HCT116 (cell line): Measurements from ENCODE around the gene KLHL3. TPM values are rescaled to one million over a fixed set of nuclear protein-coding genes. Genes with fewer than 3 reads are reported as not detected.

Source experiments
- ATAC-seq: fragments of 200-7000 bp; cut with Tn5 transposase; 2 replicates; pipeline ENCODE4 v1.9.1; 2020; ENCODE audit warnings: mild to moderate bottlenecking, moderate library complexity
- BruUV-seq: library from RNA; stranded (reverse); fragments of 400-500 nt; replicated peaks from 2 replicates; lab custom pipeline; 2021; lab: Mats Ljungman, UMichigan
- CTCF ChIA-PET: fragments of 300-600 bp; sonication (Branson Sonifier 250); formaldehyde crosslinking; loops from one replicate; lab custom pipeline; 2021; ENCODE audit warnings: antibody characterized with exemption; lab: Charles Lee
- POLR2A ChIA-PET: fragments of 300-600, 350-600 bp; sonication (Branson Sonifier 250); formaldehyde crosslinking; loops from one replicate; lab custom pipeline; 2021; ENCODE audit warnings: antibody characterized with exemption; lab: Charles Lee
- RAD21 ChIA-PET, 2 experiments: fragments of 300-600 bp; sonication (Branson Sonifier 250); formaldehyde crosslinking; loops; one replicate each; lab custom pipeline; 2023; ENCODE audit warnings: low total read pairs in 2 of 2; ENCODE audit not compliant: uncharacterized antibody in 2 of 2, unreplicated experiment in 2 of 2, low non-redundant PET in 1 of 2; lab: Charles Lee
- DNase-seq: peaks from one replicate; pipeline ENCODE4 v3.0.0-alpha.2; 2010; ENCODE audit warnings: low read depth, low spot score
- H2AFZ ChIP-seq: fragments of 200-600 bp; shearing (Covaris generic), sonication (generic); 2 replicates; pipeline ENCODE4 v1.6.1; 2017; ENCODE audit warnings: low read depth, mixed run types, mixed read lengths, antibody characterized with exemption, low read length; ENCODE audit not compliant: poor library complexity, severe bottlenecking
- H3K27ac ChIP-seq: 2 replicates; pipeline ENCODE4 v1.5.1; 2012; ENCODE audit warnings: low read depth, low read length
- H3K27me3 ChIP-seq: fragments of 200-600 bp; sonication (generic); 2 replicates; pipeline ENCODE4 v1.6.1; 2016; ENCODE audit warnings: mixed run types, low read length, mixed read lengths; ENCODE audit not compliant: insufficient read depth
- H3K36me3 ChIP-seq, 2 experiments: fragments of 200-500 bp in 1 of 2; fragments of 200-600 bp in 1 of 2; sonication (Bioruptor generic) in 1 of 2; sonication (generic) in 1 of 2; 2 replicates each; pipeline versions ENCODE4 v1.5.1 to v1.6.1; 2014 to 2016; ENCODE audit warnings: low read length in 2 of 2, inconsistent platforms in 1 of 2, mixed read lengths in 1 of 2, mixed run types in 1 of 2; ENCODE audit not compliant: insufficient read depth in 2 of 2, control insufficient read depth in 1 of 2
- H3K4me1 ChIP-seq, 2 experiments: fragments of 200-600 bp in 1 of 2; sonication (generic) in 1 of 2; 2 replicates each; pipeline versions ENCODE4 v1.5.1 to v1.6.1; 2012 to 2017; ENCODE audit warnings: low read length in 2 of 2, inconsistent platforms in 1 of 2, mild to moderate bottlenecking in 1 of 2, mixed read lengths in 1 of 2, mixed run types in 1 of 2, moderate library complexity in 1 of 2; ENCODE audit not compliant: insufficient read depth in 2 of 2, control insufficient read depth in 1 of 2
- H3K4me2 ChIP-seq: fragments of 200-600 bp; sonication (generic); 2 replicates; pipeline ENCODE4 v1.6.1; 2017; ENCODE audit warnings: mixed run types, low read length, mixed read lengths
- H3K4me3 ChIP-seq, 2 experiments: fragments of 200-600 bp in 1 of 2; sonication (generic) in 1 of 2; replicated peaks in 1 of 2; 2 replicates each; pipeline ENCODE4 v1.5.1; 2011 to 2016; ENCODE audit warnings: low read length in 2 of 2, control low read depth in 1 of 2, low read depth in 1 of 2, mild to moderate bottlenecking in 1 of 2, mixed read lengths in 1 of 2, mixed run types in 1 of 2
- H3K79me2 ChIP-seq: fragments of 200-600 bp; sonication (generic); 2 replicates; pipeline ENCODE4 v1.6.1; 2017; ENCODE audit warnings: mild to moderate bottlenecking, mixed run types, low read length, moderate library complexity, mixed read lengths; ENCODE audit not compliant: insufficient read depth
- H3K9ac ChIP-seq: fragments of 200-600 bp; sonication (generic); 2 replicates; pipeline ENCODE4 v1.6.1; 2016; ENCODE audit warnings: low read length, mixed read lengths
- H3K9me2 ChIP-seq: fragments of 200-600 bp; sonication (generic), shearing (Covaris generic); 2 replicates; pipeline ENCODE4 v1.6.1; 2017; ENCODE audit warnings: mixed run types, mild to moderate bottlenecking, moderate library complexity; ENCODE audit not compliant: insufficient read depth
- H3K9me3 ChIP-seq, 2 experiments: fragments of 200-500 bp in 1 of 2; fragments of 200-600 bp in 1 of 2; sonication (Bioruptor generic) in 1 of 2; sonication (generic) in 1 of 2; 2 replicates each; pipeline ENCODE4 v1.6.1; 2014 to 2017; ENCODE audit warnings: low read length in 2 of 2, mixed read lengths in 2 of 2, inconsistent platforms in 1 of 2, low read depth in 1 of 2, mild to moderate bottlenecking in 1 of 2, mixed run types in 1 of 2, moderate library complexity in 1 of 2; ENCODE audit not compliant: control insufficient read depth in 1 of 2, insufficient read depth in 1 of 2
- H4K20me1 ChIP-seq: fragments of 200-600 bp; sonication (generic), shearing (Covaris generic); 2 replicates; pipeline ENCODE4 v1.6.1; 2017; ENCODE audit warnings: mixed run types, mild to moderate bottlenecking, moderate library complexity; ENCODE audit not compliant: insufficient read depth
- CBX3 ChIP-seq: IDR thresholded peaks from 2 replicates; pipeline ENCODE4 v1.6.1; 2012; ENCODE audit warnings: low read depth
- CEBPB ChIP-seq: IDR thresholded peaks from 2 replicates; pipeline ENCODE4 v1.6.1; 2012; ENCODE audit warnings: low read depth
- ELF1 ChIP-seq: IDR thresholded peaks from 2 replicates; pipeline ENCODE4 v1.6.1; 2012; ENCODE audit warnings: low read depth, borderline replicate concordance
- POLR2A ChIP-seq: IDR thresholded peaks from 2 replicates; pipeline ENCODE4 v1.7.0; 2011; ENCODE audit warnings: borderline replicate concordance; ENCODE audit not compliant: insufficient read depth, insufficient read length; ENCODE audit errors: extremely low read depth
- SIN3A ChIP-seq: IDR thresholded peaks from 2 replicates; pipeline ENCODE4 v1.6.1; 2012; ENCODE audit warnings: low read depth
- TCF7L2 ChIP-seq: IDR thresholded peaks from 2 replicates; pipeline ENCODE4 v1.7.0; 2011; ENCODE audit warnings: borderline replicate concordance, inconsistent platforms; ENCODE audit not compliant: insufficient read depth, insufficient read length; ENCODE audit errors: extremely low read depth
- YY1 ChIP-seq: IDR thresholded peaks from 2 replicates; pipeline ENCODE4 v1.6.1; 2011; ENCODE audit warnings: low read length, low read depth, moderate library complexity, mild to moderate bottlenecking; ENCODE audit not compliant: insufficient replicate concordance; ENCODE audit errors: extremely low read depth
- ZFX ChIP-seq: fragments of 450-650 bp; IDR thresholded peaks from 2 replicates; pipeline ENCODE4 v1.6.1; 2017
- ZNF274 ChIP-seq: fragments of 200-500 bp; sonication (Bioruptor generic); IDR thresholded peaks from 2 replicates; pipeline ENCODE4 v1.6.1; 2014; ENCODE audit warnings: mild to moderate bottlenecking, low read depth, low read length, inconsistent platforms
- intact Hi-C: fragments of 100-400 bp; cut with micrococcal nuclease; formaldehyde crosslinking; loops from 2 replicates; pipeline ENCODE4 v1.10.0; 2022
- total RNA-seq: library from RNA; stranded (reverse); gene quantifications from one replicate; pipeline ENCODE4 v1.2.1, GENCODE V29; 2021; ENCODE audit not compliant: unreplicated experiment
- TF ChIP-seq, protein P1 (sequence below): IDR thresholded peaks from 2 replicates; pipeline ENCODE4 v1.6.1; 2012
- TF ChIP-seq, protein P2 (sequence below): IDR thresholded peaks from 2 replicates; pipeline ENCODE4 v1.6.1; 2011; ENCODE audit warnings: mild to moderate bottlenecking, low read length, moderate library complexity; ENCODE audit not compliant: insufficient replicate concordance; ENCODE audit errors: extremely low read depth

Gene KLHL3
- total RNA-seq, 1 experiment from 2014 or later = not detected

DNA sequence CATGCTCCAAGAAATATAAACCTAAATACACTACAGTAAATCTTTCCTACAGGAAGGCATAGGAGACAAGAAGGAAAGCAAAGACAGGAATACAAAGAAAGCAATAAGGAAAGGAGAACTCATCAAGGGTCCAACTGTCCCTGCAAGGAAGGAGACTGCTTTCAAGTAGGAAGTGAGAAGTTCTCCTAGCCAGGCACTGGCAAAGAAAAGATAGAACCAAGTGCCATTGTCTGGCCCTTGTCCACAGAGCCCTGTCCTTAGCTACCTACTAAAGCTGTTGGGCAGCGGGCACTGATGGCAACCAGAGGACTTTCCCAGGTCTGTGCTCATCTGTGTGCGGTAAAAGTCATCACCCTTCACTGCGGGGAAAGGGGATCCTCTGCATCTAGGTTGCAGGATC, 108.2 kb downstream of the KLHL3 start:
- RAD21 ChIA-PET = no interaction called here
- H3K27ac ChIP-seq = no peak overlapping the region
- ATAC-seq (no peak), DNase-seq (no peak)
- H3K9me3 ChIP-seq = no peaks in the 10 kb centered on the region
- TF ChIP-seq ELF1 (no peak), CEBPB (no peak), SIN3A (no peak), YY1 (no peak), TCF7L2 (no peak), POLR2A (no peak), CBX3 (no peak), ZNF274 (no peak), ZFX (no peak)
- TF ChIP-seq, protein P1, sequence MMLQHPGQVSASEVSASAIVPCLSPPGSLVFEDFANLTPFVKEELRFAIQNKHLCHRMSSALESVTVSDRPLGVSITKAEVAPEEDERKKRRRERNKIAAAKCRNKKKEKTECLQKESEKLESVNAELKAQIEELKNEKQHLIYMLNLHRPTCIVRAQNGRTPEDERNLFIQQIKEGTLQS = no peak
- TF ChIP-seq, protein P2, sequence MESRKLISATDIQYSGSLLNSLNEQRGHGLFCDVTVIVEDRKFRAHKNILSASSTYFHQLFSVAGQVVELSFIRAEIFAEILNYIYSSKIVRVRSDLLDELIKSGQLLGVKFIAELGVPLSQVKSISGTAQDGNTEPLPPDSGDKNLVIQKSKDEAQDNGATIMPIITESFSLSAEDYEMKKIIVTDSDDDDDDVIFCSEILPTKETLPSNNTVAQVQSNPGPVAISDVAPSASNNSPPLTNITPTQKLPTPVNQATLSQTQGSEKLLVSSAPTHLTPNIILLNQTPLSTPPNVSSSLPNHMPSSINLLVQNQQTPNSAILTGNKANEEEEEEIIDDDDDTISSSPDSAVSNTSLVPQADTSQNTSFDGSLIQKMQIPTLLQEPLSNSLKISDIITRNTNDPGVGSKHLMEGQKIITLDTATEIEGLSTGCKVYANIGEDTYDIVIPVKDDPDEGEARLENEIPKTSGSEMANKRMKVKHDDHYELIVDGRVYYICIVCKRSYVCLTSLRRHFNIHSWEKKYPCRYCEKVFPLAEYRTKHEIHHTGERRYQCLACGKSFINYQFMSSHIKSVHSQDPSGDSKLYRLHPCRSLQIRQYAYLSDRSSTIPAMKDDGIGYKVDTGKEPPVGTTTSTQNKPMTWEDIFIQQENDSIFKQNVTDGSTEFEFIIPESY = no peak
- H3K4me1 ChIP-seq = peaks cover 0 to 2% of the 10 kb centered on the region in 2 experiments; a peak in 1 of 4 replicates
- no peaks in the 10 kb centered on the region for H4K20me1 ChIP-seq
- no TSS peak for BruUV-seq
- POLR2A ChIA-PET = no interaction called here
- intact Hi-C loops = loop anchor here (5.0 kb wide), 1 partner anchor 825 kb away; no protein-coding TSS in a partner anchor
- H3K27me3 ChIP-seq = no peaks in the 10 kb centered on the region; the same call in 1 of the 2 replicates
- no peaks in the 10 kb centered on the region for H3K36me3 ChIP-seq
- H3K9me2 ChIP-seq = no peaks in the 10 kb centered on the region
- H3K9ac ChIP-seq = no peak overlapping the region
- CTCF ChIA-PET = interaction anchor here (2.9 kb wide), 1 partner anchor 450 kb away, joined by 17 read pairs; no protein-coding TSS in a partner anchor
- no peak overlapping the region for H3K4me2 ChIP-seq
- no peaks in the 10 kb centered on the region for H3K79me2 ChIP-seq
- no peak overlapping the region for H2AFZ ChIP-seq
- H3K4me3 ChIP-seq = no peak overlapping the region
